CD14-positive monocyte (primary cell): ENCODE measurements around the gene RTL5. TPM values are rescaled to one million over a fixed set of nuclear protein-coding genes. Genes with fewer than 3 reads are reported as not detected.

Experiments
- DNase-seq, 3 donors: peaks; one replicate each; pipeline ENCODE4 v3.0.0-alpha.2; 2011 to 2022
- H2AFZ ChIP-seq: 2 replicates; pipeline ENCODE4 v1.6.0; 2012; ENCODE audit warnings: mild to moderate bottlenecking, low read depth, low read length, inconsistent platforms; ENCODE audit not compliant: insufficient read depth, poor library complexity, severe bottlenecking
- H3K27ac ChIP-seq, 2 donors: 1 replicate in 1 of 2; 2 replicates in 1 of 2; pipeline ENCODE4 v1.5.1; 2012 to 2013; ENCODE audit warnings: low read length in 2 of 2, control low read depth in 1 of 2, inconsistent platforms in 1 of 2, low read depth in 1 of 2, mild to moderate bottlenecking in 1 of 2
- H3K27me3 ChIP-seq, 2 donors: one replicate each; pipeline versions ENCODE4 v1.6.0 to v1.6.1; 2011 to 2013; ENCODE audit warnings: low read length in 2 of 2; ENCODE audit not compliant: control insufficient read depth in 2 of 2, insufficient read depth in 2 of 2
- H3K36me3 ChIP-seq, 2 donors: replicated peaks in 1 of 2; 1 replicate in 1 of 2; 2 replicates in 1 of 2; pipeline versions ENCODE4 v1.5.1 to v1.6.1; 2012 to 2013; ENCODE audit warnings: low read length in 2 of 2, control low read depth in 1 of 2, inconsistent platforms in 1 of 2, mild to moderate bottlenecking in 1 of 2; ENCODE audit not compliant: insufficient read depth in 2 of 2, control insufficient read depth in 1 of 2
- H3K4me1 ChIP-seq, 2 donors: 1 replicate in 1 of 2; 2 replicates in 1 of 2; pipeline versions ENCODE4 v1.5.1 to v1.6.1; 2012 to 2013; ENCODE audit warnings: low read length in 2 of 2, control low read depth in 1 of 2, inconsistent platforms in 1 of 2, mild to moderate bottlenecking in 1 of 2, moderate library complexity in 1 of 2; ENCODE audit not compliant: insufficient read depth in 2 of 2, control insufficient read depth in 1 of 2
- H3K4me2 ChIP-seq: replicated peaks from 2 replicates; pipeline ENCODE3; 2012; ENCODE audit warnings: low read length, moderate library complexity, mild to moderate bottlenecking; ENCODE audit not compliant: poor library complexity, severe bottlenecking; ENCODE audit errors: extremely low read depth
- H3K4me3 ChIP-seq, 3 experiments: fragments of 200-600 bp in 1 of 3; sonication (generic) in 1 of 3; replicated peaks in 1 of 3; 1 replicate in 2 of 3; 2 replicates in 1 of 3; pipeline ENCODE4 v1.5.1; 2011 to 2013; ENCODE audit warnings: low read length in 3 of 3, mild to moderate bottlenecking in 3 of 3, control low read depth in 2 of 3, low read depth in 2 of 3, inconsistent platforms in 1 of 3, moderate library complexity in 1 of 3
- H3K79me2 ChIP-seq: 2 replicates; pipeline ENCODE4 v1.6.0; 2012; ENCODE audit warnings: mild to moderate bottlenecking, control low read depth, inconsistent platforms, low read length, moderate library complexity; ENCODE audit not compliant: insufficient read depth
- H3K9ac ChIP-seq: 2 replicates; pipeline ENCODE4 v1.6.0; 2017; ENCODE audit warnings: low read length, mild to moderate bottlenecking; ENCODE audit not compliant: insufficient read depth, poor library complexity, severe bottlenecking
- H3K9me3 ChIP-seq, 2 donors: replicated peaks in 1 of 2; 1 replicate in 1 of 2; 2 replicates in 1 of 2; pipeline versions ENCODE4 v1.5.1 to v1.6.1; 2012 to 2013; ENCODE audit warnings: low read length in 2 of 2, control low read depth in 1 of 2; ENCODE audit not compliant: control insufficient read depth in 1 of 2, insufficient read depth in 1 of 2
- H4K20me1 ChIP-seq: 2 replicates; pipeline ENCODE4 v1.6.0; 2012; ENCODE audit warnings: mild to moderate bottlenecking, low read length, control low read depth, moderate library complexity; ENCODE audit not compliant: insufficient read depth
- H3K27ac Mint-ChIP-seq, 7 donors: one replicate each; pipeline ENCODE4 v1.8.0; 2020; ENCODE audit warnings: mild to moderate bottlenecking in 7 of 7, mixed read lengths in 7 of 7, moderate library complexity in 6 of 7, inconsistent platforms in 2 of 7
- H3K27me3 Mint-ChIP-seq, 3 donors: one replicate each; pipeline ENCODE4 v1.8.0; 2021 to 2022; ENCODE audit warnings: low read depth in 3 of 3, mild to moderate bottlenecking in 3 of 3, mixed read lengths in 3 of 3, moderate library complexity in 3 of 3, inconsistent platforms in 1 of 3
- H3K36me3 Mint-ChIP-seq, 2 donors: one replicate each; pipeline ENCODE4 v1.8.0; 2020; ENCODE audit warnings: mixed read lengths in 2 of 2, inconsistent platforms in 1 of 2, mild to moderate bottlenecking in 1 of 2
- H3K4me1 Mint-ChIP-seq: one replicate; pipeline ENCODE4 v1.8.0; 2020; ENCODE audit warnings: mild to moderate bottlenecking, mixed read lengths
- H3K4me3 Mint-ChIP-seq, 2 donors: one replicate each; pipeline ENCODE4 v1.8.0; 2020; ENCODE audit warnings: mild to moderate bottlenecking in 2 of 2, mixed read lengths in 2 of 2, moderate library complexity in 1 of 2
- H3K9me3 Mint-ChIP-seq, 7 donors: one replicate each; pipeline ENCODE4 v1.8.0; 2020 to 2022; ENCODE audit warnings: mixed read lengths in 7 of 7, mild to moderate bottlenecking in 6 of 7, moderate library complexity in 6 of 7, inconsistent platforms in 2 of 7
- CTCF ChIP-seq: fragments of 200-600 bp; IDR thresholded peaks from one replicate; pipeline ENCODE4 v1.8.0; 2022; ENCODE audit warnings: antibody characterized with exemption, mild to moderate bottlenecking
- WGBS: methylation state at CpG from one replicate; pipeline ENCODE4 v1.1.5; 2013; ENCODE audit warnings: missing lambda C conversion rate; ENCODE audit not compliant: insufficient coverage; 5-methylcytosine and 5-hydroxymethylcytosine counted together
- intact Hi-C, 2 donors: fragments of 100-400 bp; cut with micrococcal nuclease; formaldehyde crosslinking; loops; one replicate each; pipeline versions ENCODE4 v1.15.0 to v1.15.1; 2023
- polyA plus RNA-seq, 3 donors: library from polyadenylated mRNA; depleted of rRNA in 1 of 3; unstranded in 2 of 3; stranded (reverse) in 1 of 3; fragments of 300-500 nt in 2 of 3; fragments of >200 nt in 1 of 3; fragmentation: Illumina TruSeq in 2 of 3; gene quantifications; 1 replicate in 2 of 3; 2 replicates in 1 of 3; pipeline ENCODE4 v1.2.3, GENCODE V29; 2012 to 2021

RTL5 gene
- polyA plus RNA-seq, 3 donors, result 0.24 to 4.9 (median 0.59) TPM

GRCh38 chrX:72107841-72108595 is 23.7 kb downstream of the RTL5 start:
- H4K20me1 ChIP-seq, result no peaks in the 10 kb centered on the region
- no peak overlapping the region for H3K4me2 ChIP-seq
- no peaks in the 10 kb centered on the region for H3K36me3 ChIP-seq
- no peaks in the 10 kb centered on the region for H3K9me3 ChIP-seq
- no peak for TF ChIP-seq CTCF
- Mint-ChIP-seq H3K4me1 (peaks cover 83% of the 10 kb centered on the region), H3K27me3 (peaks cover 0 to 43% (median 0%) of the 10 kb centered on the region in 3 donors), H3K36me3 (peaks cover 33 to 41% of the 10 kb centered on the region in 2 donors), H3K4me3 (peak overlapping the region; percentile 9 to 45), H3K27ac (peak overlapping the region; percentile 84 to 98 (median 95)), H3K9me3 (peaks cover 0 to 12% (median 0%) of the 10 kb centered on the region in 7 donors)
- no peak overlapping the region for H3K4me3 ChIP-seq
- peak overlapping the region; percentile 34 for H3K9ac ChIP-seq
- peaks cover 70 to 85% of the 10 kb centered on the region in 2 donors for H3K4me1 ChIP-seq
- intact Hi-C loops, result loop anchor here in 1 of 2 donors (2.0 kb wide), 1 partner anchor 15 kb away; no protein-coding TSS in a partner anchor
- no peak overlapping the region for H2AFZ ChIP-seq
- peak overlapping the region; percentile 84 to 89 for H3K27ac ChIP-seq
- peak; percentile 80 to 90 (median 88) for DNase-seq
- 77% methylated on average over 7 of the region's 12 CpGs for WGBS
- H3K79me2 ChIP-seq, result peaks cover 90% of the 10 kb centered on the region
- no peaks in the 10 kb centered on the region for H3K27me3 ChIP-seq

- Histone ChIP-seq H3K4me2 (no peak overlapping the region), H3K79me2 (peaks cover 90% of the 10 kb centered on the region), H3K9me3 (no peaks in the 10 kb centered on the region), H3K9ac (peak overlapping the region; percentile 34), H3K4me1 (peaks cover 77 to 88% of the 10 kb centered on the region in 2 donors), H3K27me3 (no peaks in the 10 kb centered on the region), H4K20me1 (no peaks in the 10 kb centered on the region), H3K4me3 (no peak overlapping the region), H3K36me3 (no peaks in the 10 kb centered on the region), H2AFZ (no peak overlapping the region), H3K27ac (peak overlapping the region; percentile 84 to 89)
- TF ChIP-seq CTCF, result no peak
- DNase-seq, result peak; percentile 87 to 94 (median 89)
- Mint-ChIP-seq H3K9me3 (peaks cover 0 to 12% (median 0%) of the 10 kb centered on the region in 7 donors), H3K36me3 (peaks cover 33 to 43% of the 10 kb centered on the region in 2 donors), H3K4me1 (peaks cover 84% of the 10 kb centered on the region), H3K27me3 (peaks cover 0 to 47% (median 0%) of the 10 kb centered on the region in 3 donors), H3K27ac (peak overlapping the region; percentile 84 to 98 (median 95)), H3K4me3 (peak overlapping the region; percentile 9 to 45)
- intact Hi-C loops, result no loop called here
- 0% methylated on average over 3 of the region's 6 CpGs for WGBS
Measured at GRCh38 chrX:72107320-72107719, 24.4 kb downstream of the RTL5 start.
